Endodermal cell (in vitro differentiated cells): ENCODE results near the gene CCDC6. TPM values are rescaled to one million over a fixed set of nuclear protein-coding genes. Genes with fewer than 3 reads are reported as not detected.

Experiments used
- DNase-seq: peaks from one replicate; pipeline ENCODE4 v3.0.0-alpha.2; 2017
- H3K27ac ChIP-seq: 2 replicates; pipeline ENCODE4 v1.5.1; 2013; ENCODE audit warnings: mild to moderate bottlenecking, low read depth, low read length, moderate library complexity
- H3K27me3 ChIP-seq: 2 replicates; pipeline ENCODE4 v1.6.1; 2013; ENCODE audit warnings: mild to moderate bottlenecking, low read length, moderate library complexity; ENCODE audit not compliant: insufficient read depth, control insufficient read depth, poor library complexity, severe bottlenecking
- H3K36me3 ChIP-seq: 2 replicates; pipeline ENCODE4 v1.7.0; 2013; ENCODE audit warnings: mild to moderate bottlenecking, low read length, moderate library complexity; ENCODE audit not compliant: control insufficient read depth, insufficient read depth
- H3K4me1 ChIP-seq: one replicate; pipeline ENCODE4 v1.7.0; 2013; ENCODE audit warnings: low read length; ENCODE audit not compliant: control insufficient read depth, insufficient read depth
- H3K4me3 ChIP-seq: 2 replicates; pipeline ENCODE4 v1.5.1; 2013; ENCODE audit warnings: mild to moderate bottlenecking, low read length, moderate library complexity
- H3K9ac ChIP-seq: 2 replicates; pipeline ENCODE4 v1.6.1; 2013; ENCODE audit warnings: mild to moderate bottlenecking, low read length, moderate library complexity; ENCODE audit not compliant: poor library complexity, severe bottlenecking; ENCODE audit errors: extremely low read depth
- H3K9me3 ChIP-seq: 2 replicates; pipeline ENCODE4 v1.6.1; 2013; ENCODE audit warnings: mild to moderate bottlenecking, low read length, moderate library complexity; ENCODE audit not compliant: control insufficient read depth
- H3K27ac Mint-ChIP-seq: 2 replicates; pipeline ENCODE4 v1.8.0; 2020; ENCODE audit warnings: mixed read lengths
- H3K27me3 Mint-ChIP-seq: 2 replicates; pipeline ENCODE4 v1.8.0; 2021; ENCODE audit warnings: mild to moderate bottlenecking, mixed read lengths; ENCODE audit not compliant: insufficient read depth
- H3K36me3 Mint-ChIP-seq: 2 replicates; pipeline ENCODE4 v1.8.0; 2020; ENCODE audit warnings: low read depth, mixed read lengths
- H3K4me1 Mint-ChIP-seq: 2 replicates; pipeline ENCODE4 v1.8.0; 2020; ENCODE audit warnings: mixed read lengths
- H3K4me3 Mint-ChIP-seq: 2 replicates; pipeline ENCODE4 v1.8.0; 2020; ENCODE audit warnings: mild to moderate bottlenecking, moderate library complexity, mixed read lengths
- H3K9me3 Mint-ChIP-seq: 2 replicates; pipeline ENCODE4 v1.8.0; 2020; ENCODE audit warnings: mild to moderate bottlenecking, mixed read lengths
- CTCF ChIP-seq: fragments of 200-600 bp; sonication (generic); conservative IDR thresholded peaks from 2 replicates; pipeline ENCODE4 v1.5.0; 2021; ENCODE audit warnings: antibody characterized with exemption, mild to moderate bottlenecking
- WGBS, 2 experiments: methylation state at CpG; one replicate each; pipeline versions ENCODE4 v1.1.5 to v1.1.7; 2013; ENCODE audit warnings: missing lambda C conversion rate in 2 of 2, mixed read lengths in 1 of 2; ENCODE audit not compliant: insufficient coverage in 1 of 2, insufficient read length in 1 of 2; 5-methylcytosine and 5-hydroxymethylcytosine counted together
- total RNA-seq, 2 donors: library from RNA; stranded (reverse); fragmentation: NEBNext Ultra II Directional in 1 of 2; extraction: Animal tissue kit (Norgen Biotek cat#: 25700) in 1 of 2; gene quantifications; 2 replicates in 1 of 2; 3 replicates in 1 of 2; pipeline ENCODE4 v1.2.1, GENCODE V29; 2021

The CCDC6 gene
- total RNA-seq, 2 donors from 2014 or later = 29.3 to 30.4 TPM

- no peak overlapping the region for H3K9ac ChIP-seq
- Mint-ChIP-seq H3K9me3 (peaks cover 4% of the 10 kb centered on the region), H3K4me1 (no peaks in the 10 kb centered on the region), H3K27me3 (no peaks in the 10 kb centered on the region), H3K36me3 (peaks cover 68% of the 10 kb centered on the region), H3K4me3 (no peak overlapping the region), H3K27ac (no peak overlapping the region)
- peaks cover 59% of the 10 kb centered on the region for H3K36me3 ChIP-seq
- H3K27ac ChIP-seq = no peak overlapping the region
- H3K4me3 ChIP-seq = no peak overlapping the region
- no peak for DNase-seq
- H3K4me1 ChIP-seq = no peaks in the 10 kb centered on the region
- no peak for TF ChIP-seq CTCF
- no peaks in the 10 kb centered on the region for H3K9me3 ChIP-seq
- WGBS, 2 experiments = 86 to 95% methylated on average over 1 of the region's 1 CpG
- H3K27me3 ChIP-seq = no peaks in the 10 kb centered on the region
Observed at GRCh38 chr10:59799421-59799820, 106.9 kb downstream of the CCDC6 start.

- Histone ChIP-seq H3K9me3 (no peaks in the 10 kb centered on the region), H3K9ac (no peak overlapping the region), H3K36me3 (peaks cover 58% of the 10 kb centered on the region), H3K27ac (no peak overlapping the region), H3K4me3 (no peak overlapping the region), H3K27me3 (no peaks in the 10 kb centered on the region), H3K4me1 (no peaks in the 10 kb centered on the region)
- DNase-seq = no peak
- TF ChIP-seq CTCF = no peak
- no peaks in the 10 kb centered on the region for H3K27me3 Mint-ChIP-seq
- peaks cover 4% of the 10 kb centered on the region for H3K9me3 Mint-ChIP-seq
- peaks cover 23% of the 10 kb centered on the region for H3K4me1 Mint-ChIP-seq
- WGBS, 2 experiments = 98 to 100% methylated on average over 2 of the region's 2 CpGs
- no peak overlapping the region for H3K4me3 Mint-ChIP-seq
- no peak overlapping the region for H3K27ac Mint-ChIP-seq
- peaks cover 66% of the 10 kb centered on the region for H3K36me3 Mint-ChIP-seq
Observed at GRCh38 chr10:59793919-59794318, 112.4 kb downstream of the CCDC6 start.

GRCh38 chr10:59792812-59793211 lies 113.5 kb downstream of the CCDC6 start:
- H3K27ac Mint-ChIP-seq = peak overlapping the region; percentile 80
- no peak for TF ChIP-seq CTCF
- peaks cover 23% of the 10 kb centered on the region for H3K4me1 Mint-ChIP-seq
- H3K27ac ChIP-seq = no peak overlapping the region
- H3K9me3 Mint-ChIP-seq = peaks cover 4% of the 10 kb centered on the region
- H3K27me3 ChIP-seq = no peaks in the 10 kb centered on the region
- no peaks in the 10 kb centered on the region for H3K27me3 Mint-ChIP-seq
- H3K36me3 Mint-ChIP-seq = peaks cover 57% of the 10 kb centered on the region
- no peaks in the 10 kb centered on the region for H3K4me1 ChIP-seq
- no peaks in the 10 kb centered on the region for H3K9me3 ChIP-seq
- H3K36me3 ChIP-seq = peaks cover 53% of the 10 kb centered on the region
- WGBS, 2 experiments = 90 to 92% methylated on average over 4 to 12 of the region's 13 CpGs
- no peak for DNase-seq
- H3K4me3 ChIP-seq = no peak overlapping the region
- no peak overlapping the region for H3K4me3 Mint-ChIP-seq
- H3K9ac ChIP-seq = no peak overlapping the region
